Stimulated activated naive CD4-positive, alpha-beta T cell treated with Interleukin-2 at 50 U/mL for 16 hours (primary cell): ENCODE results near the gene PAK2.
"Not testable (repeated sequence)": the region's sequence is repeated elsewhere in the genome, so short reads cannot be mapped to it uniquely, and the experiment has no call there.

ENCODE experiments used
- DNase-seq: peaks from one replicate; lab custom pipeline; 2025; lab: John Stamatoyannopoulos, UW

The PAK2 gene

GRCh38 chr3:196736670-196737374, 2.8 kb upstream of the PAK2 start:
- no peak for DNase-seq

DNA sequence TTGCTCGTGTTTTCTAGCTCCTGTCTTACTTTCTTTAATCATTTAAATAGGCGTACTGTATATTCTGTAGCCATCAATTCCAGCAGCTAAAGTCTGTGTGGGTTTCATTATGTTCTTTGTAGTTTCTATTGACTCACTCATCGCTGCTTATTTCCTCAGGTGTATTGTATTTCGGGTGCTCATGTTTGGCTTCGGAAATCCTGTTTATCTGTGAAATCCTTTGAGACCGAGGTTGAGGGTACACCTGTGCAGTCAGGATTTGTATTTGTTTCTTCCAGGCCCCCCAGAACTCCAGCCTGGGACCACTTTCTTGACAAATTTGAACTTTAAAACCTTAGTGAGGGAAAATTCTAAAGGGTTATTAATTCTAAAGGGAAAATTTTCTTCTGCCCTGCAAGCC, 2.0 kb upstream of the PAK2 start:
- DNase-seq = no peak

GRCh38 chr3:196740481-196741248, 1.0 kb downstream of the PAK2 start:
- DNase-seq = peak; percentile 28

GRCh38 chr3:196741249-196741889, 1.7 kb downstream of the PAK2 start:
- DNase-seq = no peak

GRCh38 chr3:196743569-196743968, 3.9 kb downstream of the PAK2 start:
- not testable (repeated sequence) for DNase-seq

DNA sequence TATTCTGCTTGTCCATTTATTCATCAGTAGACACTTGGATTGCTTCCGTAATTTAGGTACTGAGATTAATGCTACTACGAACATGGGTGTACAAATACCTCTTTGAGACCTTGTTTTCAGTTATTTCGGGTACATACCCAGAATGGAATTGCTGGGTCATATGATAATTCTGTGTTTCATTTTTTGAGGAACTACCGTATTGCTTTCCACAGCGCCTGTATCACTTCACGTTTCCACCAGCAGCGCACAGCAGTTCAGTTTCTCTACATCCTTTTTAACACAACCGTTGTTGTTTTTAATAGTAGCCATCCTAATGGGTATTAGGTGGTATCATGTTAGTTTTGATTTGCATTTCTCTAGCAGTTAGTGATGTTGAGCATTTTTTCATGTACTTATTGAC, 9.5 kb downstream of the PAK2 start:
- no peak for DNase-seq

DNA sequence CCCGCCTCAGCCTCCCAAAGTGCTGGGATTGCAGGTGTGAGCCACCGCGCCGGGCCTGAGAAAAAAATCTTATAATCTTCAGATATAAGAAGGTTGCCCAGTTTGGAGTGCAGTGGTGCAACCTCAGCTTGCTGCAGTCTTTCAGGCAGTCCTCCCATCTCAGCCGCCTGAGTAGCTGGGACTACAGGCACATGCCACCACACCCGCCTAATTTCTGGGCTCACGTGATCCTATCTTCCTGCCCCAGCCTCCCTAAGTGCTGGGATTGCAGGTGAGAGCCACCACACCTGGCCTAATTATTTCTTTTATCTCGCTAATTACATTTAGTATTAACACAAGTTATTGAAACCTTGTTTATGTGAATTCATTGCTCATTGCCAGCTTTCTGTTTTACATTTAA, 13.5 kb downstream of the PAK2 start:
- no peak for DNase-seq

DNA sequence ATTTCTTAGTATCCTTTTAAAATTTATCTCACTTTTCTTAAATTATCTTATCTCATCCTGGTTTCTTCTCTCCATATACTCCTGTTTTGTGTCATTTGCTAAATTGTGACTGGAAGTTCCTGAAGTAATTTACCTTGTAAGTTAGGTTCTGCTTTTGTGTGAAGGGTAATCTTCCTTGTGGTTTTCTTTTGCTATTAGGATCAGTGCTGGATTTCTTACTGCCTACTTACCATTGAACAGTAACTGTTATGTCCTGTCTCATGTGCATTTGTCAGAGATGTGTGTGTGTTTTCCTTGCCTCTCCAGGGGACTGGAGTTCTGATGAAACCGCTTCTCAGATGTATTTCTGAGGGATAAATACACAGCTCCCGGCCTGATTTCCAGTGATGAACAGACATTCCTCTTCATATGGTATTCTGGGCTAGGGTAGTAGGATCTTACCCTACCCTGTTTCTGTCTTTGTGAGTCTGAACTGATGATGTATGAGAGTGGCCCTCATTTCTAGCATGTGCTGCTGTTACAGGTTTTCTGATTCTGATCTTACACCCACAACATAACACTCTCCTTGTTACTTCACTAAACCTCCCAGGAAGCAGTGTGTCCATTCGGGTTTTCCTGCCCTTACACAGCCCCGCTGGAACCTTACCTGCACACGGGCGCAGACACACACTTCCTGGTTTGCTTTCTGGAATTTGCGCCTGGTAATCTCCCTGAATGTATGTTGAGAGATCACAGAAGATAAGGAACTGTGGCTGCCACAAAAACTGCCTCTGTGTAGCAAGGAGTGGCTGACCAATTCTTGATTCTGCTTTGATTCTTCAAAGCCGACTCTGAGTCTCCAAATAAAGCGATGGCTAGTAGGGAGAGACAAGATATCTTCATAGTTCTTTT, 14.7 kb downstream of the PAK2 start:
- DNase-seq = no peak

GRCh38 chr3:196756732-196757131, 17.1 kb downstream of the PAK2 start:
- no peak for DNase-seq

DNA sequence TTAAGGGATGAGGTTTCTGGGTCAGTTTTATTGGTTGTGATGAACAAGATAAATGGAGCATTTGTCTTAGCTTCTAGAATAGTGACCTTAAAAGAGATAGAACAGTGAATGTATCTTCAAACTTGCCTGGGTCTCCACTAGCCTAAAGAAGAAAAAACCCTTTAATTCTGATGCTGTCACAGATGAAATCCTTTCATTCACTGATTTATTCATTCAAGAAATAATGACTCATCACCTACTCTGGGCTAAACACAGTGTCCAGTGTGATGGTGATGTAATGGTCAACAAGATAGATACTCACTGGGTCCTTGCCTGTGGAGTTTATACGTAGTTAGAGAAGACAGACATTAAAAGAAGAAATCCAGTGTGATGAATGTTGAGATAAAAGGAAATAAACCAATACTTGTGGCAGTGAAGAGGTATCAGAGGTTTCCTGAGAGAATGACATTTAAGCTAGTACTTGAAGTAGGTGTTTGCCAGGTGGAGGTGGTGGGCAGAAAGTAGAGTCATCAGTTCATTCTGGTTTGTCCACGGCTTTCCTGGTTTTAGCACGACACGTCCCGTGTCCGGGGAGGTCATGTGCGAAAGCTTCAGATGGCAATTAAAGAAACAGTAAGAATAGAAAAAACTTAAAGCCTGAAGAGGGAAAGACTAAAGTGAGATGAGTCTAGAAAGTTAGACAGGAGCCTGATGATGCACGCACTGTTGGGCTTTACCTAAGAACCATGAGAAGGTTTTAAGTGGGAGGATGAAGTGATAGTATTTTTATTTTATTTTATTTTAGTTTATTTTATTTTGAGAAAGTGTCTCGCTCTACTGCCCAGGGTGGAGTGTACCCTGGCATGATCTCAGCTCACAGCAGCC, 18.5 kb downstream of the PAK2 start:
- no peak for DNase-seq

DNA sequence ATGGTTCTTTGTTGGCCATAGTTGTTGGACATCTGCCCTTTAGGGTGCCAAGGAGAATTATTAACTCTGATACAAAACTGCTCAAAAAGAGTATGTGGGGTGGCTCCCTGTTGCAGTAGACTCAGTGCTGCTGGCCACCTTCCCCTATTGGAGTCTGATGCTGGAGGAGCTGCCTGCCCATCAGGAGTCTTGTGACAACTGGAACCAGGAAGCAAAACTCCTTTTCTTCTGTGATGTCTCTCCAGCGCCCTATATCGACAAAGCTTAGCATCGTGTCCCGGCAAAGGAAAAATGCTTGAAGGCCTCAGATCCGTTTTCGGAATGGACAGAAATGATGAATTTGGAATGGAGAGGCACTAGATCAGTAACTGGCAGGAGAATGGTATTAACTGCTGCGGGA, 23.5 kb downstream of the PAK2 start:
- no peak for DNase-seq

GRCh38 chr3:196765454-196765853, 25.8 kb downstream of the PAK2 start:
- DNase-seq = no peak

DNA sequence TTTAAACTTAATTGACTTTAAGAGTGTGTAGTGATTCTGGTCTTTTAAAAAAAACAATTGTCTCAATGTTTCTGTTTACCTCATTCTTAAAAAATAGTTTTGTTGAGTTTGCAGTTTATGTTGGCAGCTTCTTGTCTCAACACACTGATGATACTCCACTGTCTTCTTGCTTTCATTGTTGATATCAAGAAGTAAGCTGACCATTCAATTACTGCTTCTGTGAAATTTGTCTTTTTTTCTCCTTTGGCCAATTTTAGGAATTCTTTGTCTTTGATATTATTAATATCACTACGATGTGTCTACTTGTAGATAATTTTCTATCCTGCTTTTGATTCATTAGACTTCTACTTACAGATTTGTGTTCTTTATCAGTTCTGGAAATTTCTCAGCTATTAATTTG, 31.4 kb downstream of the PAK2 start:
- no peak for DNase-seq

GRCh38 chr3:196772102-196772501, 32.4 kb downstream of the PAK2 start:
- DNase-seq = no peak

GRCh38 chr3:196772897-196773296, 33.2 kb downstream of the PAK2 start:
- DNase-seq = no peak

DNA sequence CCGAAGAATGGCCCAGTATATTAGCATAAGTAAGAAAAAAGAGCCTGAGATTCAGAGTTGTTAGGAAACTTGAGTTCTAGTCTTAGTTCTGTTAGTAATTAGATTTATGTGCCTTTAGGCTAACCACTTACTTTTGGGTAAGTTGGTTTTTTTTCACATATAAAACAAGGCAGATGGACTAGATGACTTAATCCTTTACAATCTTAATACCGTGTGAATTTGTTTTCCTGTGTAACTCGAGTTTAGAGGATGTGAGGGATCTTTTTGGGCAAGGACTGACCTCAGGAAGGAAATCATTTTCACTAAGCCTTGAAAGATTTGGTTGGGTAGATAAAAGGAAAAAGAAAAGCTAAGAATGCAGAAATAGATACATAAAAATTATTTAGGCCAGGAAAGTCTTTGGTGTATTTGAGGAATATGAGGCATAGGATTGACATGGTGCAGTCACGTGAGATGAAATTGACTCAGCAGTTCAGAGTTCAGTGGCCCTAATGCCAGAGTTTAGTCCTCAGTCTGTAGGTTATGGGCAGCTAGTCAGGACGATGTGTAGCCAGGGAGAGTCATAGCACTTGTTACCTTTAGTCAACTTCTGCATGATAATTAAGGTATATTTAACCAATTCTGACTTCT, 34.6 kb downstream of the PAK2 start:
- DNase-seq = no peak

GRCh38 chr3:196774848-196775422, 35.3 kb downstream of the PAK2 start:
- no peak for DNase-seq

GRCh38 chr3:196775938-196776337, 36.3 kb downstream of the PAK2 start:
- DNase-seq = no peak

DNA sequence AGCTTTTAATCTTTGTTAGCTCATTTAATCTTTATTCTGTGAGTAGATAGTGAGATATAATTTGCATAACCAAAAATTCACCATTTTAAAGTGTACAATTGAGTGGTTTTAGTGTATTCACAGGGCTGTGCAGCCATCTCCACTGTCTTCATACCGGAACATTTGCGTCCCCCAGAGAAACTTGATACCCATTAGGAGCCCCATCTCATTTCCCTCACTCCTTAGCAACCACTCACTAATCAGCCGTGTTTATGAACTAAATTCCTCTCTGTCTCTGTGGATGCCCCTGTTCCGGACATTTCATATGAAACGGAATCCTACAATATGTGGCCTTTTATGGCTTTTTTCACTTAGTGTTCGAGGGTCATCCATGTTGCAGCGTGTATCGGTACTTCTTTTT, 38.2 kb downstream of the PAK2 start:
- no peak for DNase-seq

- DNase-seq = no peak
These were observed 39.1 kb downstream of the PAK2 start for GRCh38 chr3:196778755-196779154.
